NOMO-1 (cell line): ENCODE data around the gene PCDHGC5.

Experiments used
- DNase-seq, 2 experiments: peaks; one replicate each; lab custom pipeline; 2025; ENCODE audit not compliant: unreplicated experiment in 2 of 2; lab: John Stamatoyannopoulos, UW

Gene PCDHGC5

GRCh38 chr5:141512390-141512910 is 23.6 kb downstream of the PCDHGC5 start:
- no peak for DNase-seq

GRCh38 chr5:141512911-141513626 is 24.2 kb downstream of the PCDHGC5 start:
- no peak for DNase-seq

GRCh38 chr5:141513627-141514329 is 24.9 kb downstream of the PCDHGC5 start:
- no peak for DNase-seq

GRCh38 chr5:141514330-141515133 is 25.7 kb downstream of the PCDHGC5 start:
- no peak for DNase-seq

- DNase-seq, result no peak
Observed at GRCh38 chr5:141515141-141515540, 26.3 kb downstream of the PCDHGC5 start.

GRCh38 chr5:141515946-141516671 is 27.2 kb downstream of the PCDHGC5 start:
- no peak for DNase-seq

- no peak for DNase-seq
Observed at GRCh38 chr5:141516672-141517025, 27.8 kb downstream of the PCDHGC5 start.

GRCh38 chr5:141517312-141517711 is 28.4 kb downstream of the PCDHGC5 start:
- no peak for DNase-seq

GRCh38 chr5:141517880-141518617 is 29.2 kb downstream of the PCDHGC5 start:
- no peak for DNase-seq

- no peak for DNase-seq
Observed at GRCh38 chr5:141518618-141519015, 29.7 kb downstream of the PCDHGC5 start.

GRCh38 chr5:141519605-141520565 is 31.0 kb downstream of the PCDHGC5 start:
- peak in 1 of 2 experiments; percentile 40 for DNase-seq

GRCh38 chr5:141521244-141521781 is 32.4 kb downstream of the PCDHGC5 start:
- peak; percentile 29 to 87 for DNase-seq

GRCh38 chr5:141522301-141522700 is 33.4 kb downstream of the PCDHGC5 start:
- no peak for DNase-seq

- no peak for DNase-seq
Observed at GRCh38 chr5:141523991-141524390, 35.1 kb downstream of the PCDHGC5 start.

- peak; percentile 34 to 35 for DNase-seq
Observed at GRCh38 chr5:141524604-141525597, 36.0 kb downstream of the PCDHGC5 start.

GRCh38 chr5:141525653-141526052 is 36.8 kb downstream of the PCDHGC5 start:
- DNase-seq, result no peak

- DNase-seq, result no peak
Observed at GRCh38 chr5:141527426-141527825, 38.5 kb downstream of the PCDHGC5 start.
